CD4-positive, alpha-beta memory T cell (primary cell): ENCODE results near the gene C20orf202. TPM values are rescaled to one million over a fixed set of nuclear protein-coding genes. Genes with fewer than 3 reads are reported as not detected.

Experiments used
- CTCF ChIA-PET: fragments of 350-600 bp; sonication (Branson Sonifier 250); formaldehyde crosslinking; loops from one replicate; lab custom pipeline; 2021; ENCODE audit warnings: inconsistent platforms; ENCODE audit not compliant: partially characterized antibody; lab: Charles Lee
- POLR2A ChIA-PET: fragments of 350-600 bp; sonication (Branson Sonifier 250); formaldehyde crosslinking; loops from one replicate; lab custom pipeline; 2021; ENCODE audit not compliant: partially characterized antibody; lab: Charles Lee
- DNase-seq, 5 donors: peaks; one replicate each; pipeline versions ENCODE4 v3.0.0 to v3.0.0-alpha.2; 2020 to 2022; ENCODE audit warnings: mixed read lengths in 1 of 5
- H3K27ac ChIP-seq: one replicate; pipeline ENCODE4 v1.7.0; 2013; ENCODE audit warnings: low read depth, low read length
- H3K27me3 ChIP-seq: 2 replicates; pipeline ENCODE4 v1.7.0; 2013; ENCODE audit warnings: mild to moderate bottlenecking, low read length, moderate library complexity; ENCODE audit not compliant: insufficient read depth
- H3K36me3 ChIP-seq: 2 replicates; pipeline ENCODE4 v1.7.0; 2013; ENCODE audit warnings: mild to moderate bottlenecking, low read length, moderate library complexity; ENCODE audit not compliant: insufficient read depth
- H3K4me1 ChIP-seq: 2 replicates; pipeline ENCODE4 v1.7.0; 2013; ENCODE audit warnings: mild to moderate bottlenecking, low read length, moderate library complexity; ENCODE audit not compliant: insufficient read depth
- H3K4me3 ChIP-seq, 2 donors: one replicate each; pipeline ENCODE4 v1.7.0; 2013; ENCODE audit warnings: low read length in 2 of 2, mild to moderate bottlenecking in 1 of 2
- H3K9me3 ChIP-seq, 2 donors: one replicate each; pipeline ENCODE4 v1.7.0; 2013; ENCODE audit warnings: low read length in 2 of 2, control low read depth in 1 of 2; ENCODE audit not compliant: control insufficient read depth in 1 of 2
- H3K27ac Mint-ChIP-seq, 7 donors: one replicate each; pipeline ENCODE4 v1.8.0; 2020 to 2021; ENCODE audit warnings: mixed read lengths in 7 of 7, mild to moderate bottlenecking in 6 of 7, inconsistent platforms in 3 of 7, moderate library complexity in 3 of 7
- H3K27me3 Mint-ChIP-seq, 2 donors: one replicate each; pipeline ENCODE4 v1.8.0; 2020 to 2021; ENCODE audit warnings: mixed read lengths in 2 of 2
- H3K36me3 Mint-ChIP-seq, 2 donors: one replicate each; pipeline ENCODE4 v1.8.0; 2020 to 2021; ENCODE audit warnings: mixed read lengths in 2 of 2, inconsistent platforms in 1 of 2, mild to moderate bottlenecking in 1 of 2
- H3K4me1 Mint-ChIP-seq, 4 donors: one replicate each; pipeline ENCODE4 v1.8.0; 2020 to 2021; ENCODE audit warnings: mixed read lengths in 4 of 4, mild to moderate bottlenecking in 1 of 4
- H3K4me3 Mint-ChIP-seq, 8 donors: one replicate each; pipeline ENCODE4 v1.8.0; 2020 to 2021; ENCODE audit warnings: mixed read lengths in 8 of 8, mild to moderate bottlenecking in 7 of 8, moderate library complexity in 6 of 8, inconsistent platforms in 3 of 8
- H3K9me3 Mint-ChIP-seq, 8 donors: one replicate each; pipeline ENCODE4 v1.8.0; 2020 to 2021; ENCODE audit warnings: mixed read lengths in 8 of 8, mild to moderate bottlenecking in 5 of 8, inconsistent platforms in 3 of 8, moderate library complexity in 1 of 8
- intact Hi-C: fragments of 100-400 bp; cut with micrococcal nuclease; formaldehyde crosslinking; loops from one replicate; pipeline ENCODE4 v1.15.1; 2023
- polyA plus RNA-seq, 2 donors: library from polyadenylated mRNA; unstranded; fragments of 300-500 nt; fragmentation: Illumina TruSeq; gene quantifications; one replicate each; pipeline ENCODE4 v1.2.3, GENCODE V29; 2021
- total RNA-seq, 2 experiments: library from RNA; stranded (reverse); gene quantifications; one replicate each; pipeline ENCODE4 v1.2.3, GENCODE V29; 2021

Gene C20orf202
- total and polyA plus RNA-seq, 4 experiments from 2014 or later: 0.18 to 0.20 TPM; not detected in 2

DNA sequence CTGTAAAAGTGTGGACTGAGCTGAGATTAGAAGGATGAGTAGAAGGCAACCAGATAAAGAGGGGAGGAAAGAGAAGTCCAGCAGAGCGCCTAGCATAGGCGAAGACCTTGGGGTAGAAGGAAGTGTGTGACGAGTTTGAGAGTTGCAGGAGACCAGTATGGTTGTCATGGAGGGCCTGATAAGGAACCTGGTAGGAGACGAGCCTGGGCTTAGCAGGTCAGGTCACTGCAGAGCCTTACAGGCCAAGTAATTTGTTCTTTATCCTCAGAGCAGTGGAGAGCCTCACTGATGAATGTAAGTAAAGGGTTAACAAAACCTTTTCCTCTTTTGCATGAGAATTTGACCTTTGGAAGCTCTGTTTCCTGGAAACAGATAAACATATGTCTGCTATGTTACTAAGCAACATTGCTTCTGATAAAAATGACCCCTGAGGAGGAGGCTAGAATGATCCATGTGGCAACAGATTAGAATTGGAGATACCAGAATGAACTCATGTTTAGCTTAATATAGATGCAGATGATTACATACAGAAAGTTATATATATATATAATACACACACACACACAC, 15.6 kb upstream of the C20orf202 start:
- H3K9me3 Mint-ChIP-seq: peaks cover 0 to 1% (median 0%) of the 10 kb centered on the region in 8 donors
- Histone ChIP-seq H3K9me3 (no peaks in the 10 kb centered on the region), H3K27ac (no peak overlapping the region), H3K27me3 (peaks cover 3% of the 10 kb centered on the region), H3K4me1 (peaks cover 14% of the 10 kb centered on the region), H3K36me3 (no peaks in the 10 kb centered on the region), H3K4me3 (no peak overlapping the region)
- H3K36me3 Mint-ChIP-seq: no peaks in the 10 kb centered on the region
- CTCF ChIA-PET: interaction anchor here (0.9 kb wide), 1 partner anchor 81 kb away, joined by 3 read pairs; no protein-coding TSS in a partner anchor
- DNase-seq: no peak
- intact Hi-C loops: loop anchor here (10.0 kb wide), 1 partner anchor 213 kb away; no protein-coding TSS in a partner anchor
- no peak overlapping the region for H3K27ac Mint-ChIP-seq
- peaks cover 6 to 13% (median 9%) of the 10 kb centered on the region in 4 donors for H3K4me1 Mint-ChIP-seq
- H3K4me3 Mint-ChIP-seq: no peak overlapping the region
- H3K27me3 Mint-ChIP-seq: peaks cover 23 to 25% of the 10 kb centered on the region in 2 donors
- POLR2A ChIA-PET: no interaction called here

DNA sequence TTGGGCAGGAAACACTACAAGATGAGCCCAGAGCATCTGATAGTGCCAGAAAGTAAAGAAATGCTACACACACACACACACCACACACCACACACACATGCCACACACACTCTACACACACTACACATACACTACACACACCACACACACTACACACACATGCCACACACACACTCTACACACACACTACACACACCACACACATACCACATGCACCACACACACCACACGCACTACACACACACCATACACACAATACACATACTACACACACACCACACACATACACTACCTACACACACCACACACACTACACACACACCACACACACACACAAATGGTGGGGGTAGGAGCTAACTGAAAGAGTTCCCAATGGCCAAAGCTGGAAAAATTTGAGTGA, 14.9 kb upstream of the C20orf202 start:
- peaks cover 20% of the 10 kb centered on the region in 2 donors for H3K27me3 Mint-ChIP-seq
- intact Hi-C loops: loop anchor here (10.0 kb wide), 1 partner anchor 214 kb away; no protein-coding TSS in a partner anchor
- no peak overlapping the region for H3K27ac Mint-ChIP-seq
- H3K4me1 Mint-ChIP-seq: peaks cover 6 to 13% (median 9%) of the 10 kb centered on the region in 4 donors
- Histone ChIP-seq H3K4me3 (no peak overlapping the region), H3K4me1 (peaks cover 14% of the 10 kb centered on the region), H3K36me3 (no peaks in the 10 kb centered on the region), H3K27me3 (peaks cover 3% of the 10 kb centered on the region), H3K27ac (no peak overlapping the region), H3K9me3 (no peaks in the 10 kb centered on the region)
- ChIA-PET CTCF (interaction anchor here (0.9 kb wide), 1 partner anchor 81 kb away, joined by 3 read pairs; no protein-coding TSS in a partner anchor), POLR2A (no interaction called here)
- no peaks in the 10 kb centered on the region for H3K36me3 Mint-ChIP-seq
- no peak for DNase-seq
- no peak overlapping the region for H3K4me3 Mint-ChIP-seq
- peaks cover 0 to 1% (median 0%) of the 10 kb centered on the region in 8 donors for H3K9me3 Mint-ChIP-seq

DNA sequence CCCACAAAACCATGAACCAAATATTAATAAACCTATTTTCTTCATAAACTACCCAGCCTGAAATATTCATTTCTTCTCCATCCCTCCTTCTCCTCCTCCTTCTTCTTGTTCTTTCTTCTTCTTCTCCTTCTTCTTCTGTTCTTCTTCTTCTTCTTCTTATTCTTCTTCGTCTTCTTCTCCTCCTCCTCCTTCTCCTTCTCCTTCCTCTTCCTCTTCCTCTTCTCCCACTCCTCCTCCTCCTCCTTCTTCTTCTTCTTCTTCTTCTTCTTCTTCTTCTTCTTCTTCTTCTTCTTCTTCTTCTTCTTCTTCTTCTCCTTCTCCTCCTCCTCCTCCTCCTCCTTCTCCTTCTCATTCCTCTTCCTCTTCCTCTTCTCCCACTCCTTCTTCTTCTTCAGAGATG, 13.4 kb upstream of the C20orf202 start:
- no peak overlapping the region for H3K27ac ChIP-seq
- ChIA-PET CTCF (no interaction called here), POLR2A (no interaction called here)
- no peaks in the 10 kb centered on the region for H3K9me3 ChIP-seq
- DNase-seq: no peak
- Mint-ChIP-seq H3K36me3 (no peaks in the 10 kb centered on the region), H3K27ac (no peak overlapping the region), H3K9me3 (peaks cover 0 to 1% (median 0%) of the 10 kb centered on the region in 8 donors), H3K4me1 (peaks cover 0 to 5% (median 2%) of the 10 kb centered on the region in 4 donors), H3K27me3 (peaks cover 7 to 9% of the 10 kb centered on the region in 2 donors), H3K4me3 (no peak overlapping the region)
- H3K27me3 ChIP-seq: no peaks in the 10 kb centered on the region
- intact Hi-C loops: loop anchor here (10.0 kb wide), 1 partner anchor 215 kb away; no protein-coding TSS in a partner anchor
- no peaks in the 10 kb centered on the region for H3K36me3 ChIP-seq
- no peak overlapping the region for H3K4me3 ChIP-seq
- peaks cover 9% of the 10 kb centered on the region for H3K4me1 ChIP-seq

DNA sequence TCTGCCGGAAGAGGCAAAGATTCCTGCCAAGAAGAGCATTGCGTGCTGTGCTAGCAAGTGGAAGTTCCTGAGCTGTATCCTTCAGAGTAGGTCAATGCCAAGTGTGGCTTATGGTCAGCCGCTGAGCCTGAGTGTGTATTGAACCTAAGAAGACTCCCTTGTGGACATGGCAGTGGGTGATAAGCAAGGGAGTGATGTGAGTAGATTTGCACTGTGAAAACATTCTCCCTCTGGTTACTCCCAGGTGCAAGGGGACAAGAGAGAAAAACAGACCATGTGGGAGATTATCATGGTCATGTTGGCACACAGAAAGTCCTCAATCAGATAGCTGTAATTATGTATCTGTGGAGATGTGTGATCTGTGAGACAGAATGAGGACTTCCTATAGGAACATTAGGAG, 12.4 kb upstream of the C20orf202 start:
- Histone ChIP-seq H3K9me3 (no peaks in the 10 kb centered on the region), H3K27me3 (no peaks in the 10 kb centered on the region), H3K4me1 (peaks cover 7% of the 10 kb centered on the region), H3K4me3 (no peak overlapping the region), H3K36me3 (no peaks in the 10 kb centered on the region), H3K27ac (no peak overlapping the region)
- Mint-ChIP-seq H3K4me3 (no peak overlapping the region), H3K4me1 (peaks cover 0 to 5% (median 2%) of the 10 kb centered on the region in 4 donors), H3K36me3 (no peaks in the 10 kb centered on the region), H3K9me3 (peaks cover 0 to 2% (median 0%) of the 10 kb centered on the region in 8 donors), H3K27me3 (peaks cover 6 to 9% of the 10 kb centered on the region in 2 donors), H3K27ac (no peak overlapping the region)
- intact Hi-C loops: no loop called here
- no peak for DNase-seq
- ChIA-PET POLR2A (no interaction called here), CTCF (interaction anchor here (0.7 kb wide), 1 partner anchor 16 kb away, joined by 3 read pairs; no protein-coding TSS in a partner anchor)

DNA sequence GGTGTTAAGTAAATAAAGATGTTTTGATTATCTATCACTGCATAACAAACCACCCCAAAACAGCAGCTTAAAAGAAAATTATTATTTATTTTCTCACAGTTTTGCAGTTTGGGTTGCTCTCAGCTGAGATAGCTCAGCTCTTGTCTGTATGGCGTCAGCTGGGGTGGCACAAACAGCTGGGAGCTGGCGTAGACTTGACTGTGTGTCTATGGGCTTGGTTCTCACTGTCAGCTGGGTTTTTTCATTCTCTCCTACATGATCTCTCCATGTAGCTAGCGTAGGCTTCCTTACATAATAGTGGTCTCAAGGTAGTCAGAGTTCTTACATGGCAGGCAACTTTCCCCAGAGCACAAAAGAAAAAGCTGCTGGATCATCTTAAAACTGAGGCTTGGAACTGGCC, 12.0 kb upstream of the C20orf202 start:
- H3K36me3 ChIP-seq: no peaks in the 10 kb centered on the region
- H3K27me3 Mint-ChIP-seq: peaks cover 1 to 6% of the 10 kb centered on the region in 2 donors
- peaks cover 0 to 1% (median 0%) of the 10 kb centered on the region in 8 donors for H3K9me3 Mint-ChIP-seq
- intact Hi-C loops: no loop called here
- H3K27ac Mint-ChIP-seq: no peak overlapping the region
- H3K36me3 Mint-ChIP-seq: no peaks in the 10 kb centered on the region
- H3K9me3 ChIP-seq: no peaks in the 10 kb centered on the region
- H3K4me3 ChIP-seq: no peak overlapping the region
- peaks cover 2% of the 10 kb centered on the region for H3K4me1 ChIP-seq
- no peaks in the 10 kb centered on the region for H3K4me1 Mint-ChIP-seq
- no peaks in the 10 kb centered on the region for H3K27me3 ChIP-seq
- ChIA-PET CTCF (interaction anchor here (0.7 kb wide), 1 partner anchor 15 kb away, joined by 3 read pairs; no protein-coding TSS in a partner anchor), POLR2A (no interaction called here)
- H3K4me3 Mint-ChIP-seq: no peak overlapping the region
- no peak for DNase-seq
- H3K27ac ChIP-seq: no peak overlapping the region

DNA sequence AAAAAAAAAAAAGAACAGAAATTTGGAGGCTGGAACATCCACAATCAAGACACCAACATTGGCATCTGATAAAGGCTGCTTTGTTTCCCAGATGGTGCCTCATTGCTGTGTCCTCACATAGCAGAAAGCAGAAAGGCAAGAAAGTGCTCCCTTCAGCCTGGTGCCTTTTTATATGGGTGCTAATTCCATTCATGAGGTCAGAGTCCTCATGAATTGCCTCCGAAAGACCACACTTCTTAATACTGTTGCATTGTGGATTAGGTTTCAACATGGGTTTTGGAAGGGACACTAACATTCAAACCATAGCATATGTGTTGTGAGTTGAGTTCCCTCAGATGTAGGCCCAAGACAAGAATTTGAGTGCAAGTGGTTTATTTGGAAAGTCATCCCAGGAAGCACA, 8.0 kb upstream of the C20orf202 start:
- intact Hi-C loops: no loop called here
- H3K9me3 Mint-ChIP-seq: peaks cover 0 to 2% (median 0%) of the 10 kb centered on the region in 8 donors
- ChIA-PET CTCF (no interaction called here), POLR2A (no interaction called here)
- Histone ChIP-seq H3K4me3 (no peak overlapping the region), H3K4me1 (no peaks in the 10 kb centered on the region), H3K9me3 (no peaks in the 10 kb centered on the region), H3K27me3 (no peaks in the 10 kb centered on the region), H3K27ac (no peak overlapping the region), H3K36me3 (no peaks in the 10 kb centered on the region)
- no peaks in the 10 kb centered on the region for H3K27me3 Mint-ChIP-seq
- peaks cover 0 to 6% (median 4%) of the 10 kb centered on the region in 4 donors for H3K4me1 Mint-ChIP-seq
- no peak overlapping the region for H3K4me3 Mint-ChIP-seq
- H3K36me3 Mint-ChIP-seq: no peaks in the 10 kb centered on the region
- DNase-seq: no peak
- no peak overlapping the region for H3K27ac Mint-ChIP-seq

DNA sequence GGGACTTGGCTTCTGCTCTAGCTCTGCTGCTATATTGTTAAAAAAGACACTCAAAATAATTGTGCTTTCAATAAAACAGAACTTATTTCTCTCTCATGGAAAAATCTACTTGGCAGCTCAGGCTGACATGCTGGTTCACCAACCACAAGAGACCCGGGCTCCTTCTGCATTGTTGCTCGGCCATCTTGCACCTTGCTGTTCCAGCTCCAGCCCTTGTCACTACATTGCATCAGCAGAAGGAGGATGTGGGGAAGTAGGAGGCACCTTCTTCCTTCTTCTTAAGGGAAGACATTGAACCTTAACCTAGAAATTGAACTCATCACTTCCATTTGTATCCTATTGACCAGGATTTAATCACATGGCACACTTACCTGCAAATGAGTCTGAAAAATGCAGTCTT, 6.6 kb upstream of the C20orf202 start:
- ChIA-PET CTCF (no interaction called here), POLR2A (no interaction called here)
- no peak for DNase-seq
- Histone ChIP-seq H3K36me3 (no peaks in the 10 kb centered on the region), H3K27me3 (no peaks in the 10 kb centered on the region), H3K9me3 (no peaks in the 10 kb centered on the region), H3K4me1 (no peaks in the 10 kb centered on the region), H3K4me3 (no peak overlapping the region), H3K27ac (no peak overlapping the region)
- no peaks in the 10 kb centered on the region for H3K27me3 Mint-ChIP-seq
- peaks cover 0 to 6% (median 5%) of the 10 kb centered on the region in 4 donors for H3K4me1 Mint-ChIP-seq
- H3K4me3 Mint-ChIP-seq: no peak overlapping the region
- H3K9me3 Mint-ChIP-seq: peaks cover 0 to 2% (median 0%) of the 10 kb centered on the region in 8 donors
- no peaks in the 10 kb centered on the region for H3K36me3 Mint-ChIP-seq
- H3K27ac Mint-ChIP-seq: no peak overlapping the region
- intact Hi-C loops: no loop called here
